HG03575 (cell line): ENCODE measurements around the gene BRSK2.
"Not testable (repeated sequence)": the region's sequence is repeated elsewhere in the genome, so short reads cannot be mapped to it uniquely, and the experiment has no call there.

Experiments used
- ATAC-seq: cut with Tn5 transposase; IDR thresholded peaks from one replicate; pipeline ENCODE4 v1.9.1; 2021; ENCODE audit not compliant: unreplicated experiment, insufficient number of reproducible peaks, low FRiP score; ENCODE audit errors: extremely low read depth

The BRSK2 gene

DNA sequence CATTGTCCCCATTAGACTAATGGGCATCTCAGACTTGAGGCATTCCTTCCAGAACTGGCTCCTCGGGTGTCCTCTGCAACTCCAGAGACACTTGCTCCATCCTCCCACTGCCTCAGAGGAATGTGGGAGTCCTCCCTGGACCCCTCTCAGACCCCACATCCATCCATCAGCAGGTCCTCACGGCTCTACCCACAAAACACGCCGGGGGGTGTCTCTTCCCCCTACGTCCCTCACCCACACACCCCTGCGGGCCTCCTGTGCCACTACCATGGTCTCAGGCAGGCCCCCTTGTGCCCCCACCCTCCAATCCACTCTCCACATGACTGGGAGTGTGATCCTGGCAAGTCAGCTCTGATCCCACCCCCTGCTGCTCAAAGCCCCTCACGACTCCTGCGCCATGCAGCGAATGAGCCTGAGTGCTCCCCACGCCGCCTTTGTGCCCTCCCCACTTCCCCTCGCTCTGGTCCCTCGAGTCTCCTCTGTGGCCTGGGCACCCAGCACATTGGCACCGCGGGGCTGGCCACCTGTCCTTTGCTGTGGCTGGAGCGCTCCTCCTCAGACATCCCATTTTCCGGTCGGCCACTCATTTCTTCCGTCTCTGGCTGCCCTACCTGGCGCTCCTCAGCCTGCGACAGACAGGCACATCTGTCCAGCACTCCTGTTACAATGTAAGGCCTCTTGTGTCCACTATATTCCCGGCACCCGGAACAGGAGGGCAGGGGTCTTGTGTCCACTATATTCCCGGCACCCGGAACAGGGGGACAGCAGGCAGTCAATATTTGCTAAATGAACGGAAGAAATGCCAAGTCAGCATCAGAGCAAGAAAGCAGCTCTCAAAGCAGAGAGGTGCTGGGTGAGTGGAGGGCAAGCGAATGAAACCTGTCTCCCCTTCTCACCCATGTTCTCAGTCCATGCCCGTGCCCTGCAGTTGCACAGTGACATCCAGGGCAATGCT is 111.0 kb downstream of the BRSK2 start:
- ATAC-seq, result no peak

DNA sequence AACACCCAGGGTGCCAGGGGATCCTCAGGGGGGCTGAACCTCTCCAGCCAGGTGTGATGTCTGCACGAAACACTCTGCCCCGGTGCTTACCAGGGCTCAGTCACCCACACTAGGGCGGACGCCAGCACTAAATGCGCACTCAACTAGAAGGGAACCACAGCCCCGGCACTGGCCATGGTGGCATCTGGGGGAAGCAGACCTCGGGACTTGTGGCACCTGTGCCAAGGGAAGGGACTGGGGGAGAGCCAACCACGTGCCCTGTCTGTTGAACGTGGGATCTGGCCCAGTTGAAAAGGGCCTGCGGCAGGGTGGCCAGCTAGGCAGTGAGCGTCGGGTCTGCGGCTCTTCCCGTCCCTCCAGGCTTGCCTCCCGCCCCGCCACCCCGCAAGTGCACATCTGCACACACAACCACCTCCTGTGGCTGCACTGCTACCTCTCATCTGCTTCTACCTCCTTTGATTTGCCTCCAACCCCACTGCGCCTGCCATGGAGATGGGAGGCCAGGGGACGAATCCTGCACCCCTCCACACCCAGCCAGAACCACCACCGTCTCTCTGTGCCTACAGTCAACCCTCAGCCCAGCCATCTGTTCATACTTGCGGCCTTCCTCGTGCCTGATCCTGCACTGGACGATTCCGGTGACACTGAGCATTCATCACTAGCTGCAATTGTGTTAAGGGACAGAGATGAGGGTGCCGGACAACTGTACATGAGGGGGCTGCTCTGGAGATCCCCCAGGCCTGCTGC is 111.9 kb downstream of the BRSK2 start:
- ATAC-seq, result no peak

DNA sequence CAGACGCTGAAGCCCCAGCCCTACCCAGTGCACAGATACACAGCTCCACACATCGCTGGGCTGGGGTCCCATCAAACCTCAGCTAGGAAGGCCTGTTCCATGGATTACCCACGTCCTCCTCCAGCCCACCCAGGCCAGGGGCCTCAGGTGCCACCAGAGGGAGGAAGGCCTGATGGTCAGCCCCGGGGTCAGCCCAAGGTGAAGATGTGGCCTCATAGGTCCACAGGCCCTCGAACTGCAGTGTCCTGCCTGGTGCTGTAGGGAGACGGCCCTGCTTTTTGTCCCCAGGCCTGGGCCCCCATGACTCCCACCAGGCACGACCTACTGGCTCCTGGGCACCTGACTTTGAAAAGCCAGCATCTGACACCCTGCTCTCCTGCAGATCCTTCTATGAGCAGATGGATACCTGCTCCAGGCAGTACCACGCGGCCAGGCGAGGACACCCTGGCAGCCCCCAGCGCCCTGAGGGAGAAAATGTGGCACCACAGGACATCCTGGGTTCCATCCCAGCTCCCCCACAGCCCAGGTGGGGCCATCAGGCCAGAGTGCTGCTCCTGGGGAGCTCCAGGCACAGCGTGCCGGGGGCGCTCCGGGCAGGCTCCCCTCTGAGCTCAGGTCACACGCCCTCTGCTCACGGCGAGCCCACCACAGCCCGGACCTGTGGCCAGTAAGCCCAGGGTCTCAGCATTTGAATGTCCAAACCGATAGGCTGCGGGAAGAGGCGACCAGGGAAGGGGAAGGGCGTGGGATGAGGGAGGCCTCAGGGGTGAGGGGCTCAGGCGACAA is 112.6 kb downstream of the BRSK2 start:
- ATAC-seq, result no peak

DNA sequence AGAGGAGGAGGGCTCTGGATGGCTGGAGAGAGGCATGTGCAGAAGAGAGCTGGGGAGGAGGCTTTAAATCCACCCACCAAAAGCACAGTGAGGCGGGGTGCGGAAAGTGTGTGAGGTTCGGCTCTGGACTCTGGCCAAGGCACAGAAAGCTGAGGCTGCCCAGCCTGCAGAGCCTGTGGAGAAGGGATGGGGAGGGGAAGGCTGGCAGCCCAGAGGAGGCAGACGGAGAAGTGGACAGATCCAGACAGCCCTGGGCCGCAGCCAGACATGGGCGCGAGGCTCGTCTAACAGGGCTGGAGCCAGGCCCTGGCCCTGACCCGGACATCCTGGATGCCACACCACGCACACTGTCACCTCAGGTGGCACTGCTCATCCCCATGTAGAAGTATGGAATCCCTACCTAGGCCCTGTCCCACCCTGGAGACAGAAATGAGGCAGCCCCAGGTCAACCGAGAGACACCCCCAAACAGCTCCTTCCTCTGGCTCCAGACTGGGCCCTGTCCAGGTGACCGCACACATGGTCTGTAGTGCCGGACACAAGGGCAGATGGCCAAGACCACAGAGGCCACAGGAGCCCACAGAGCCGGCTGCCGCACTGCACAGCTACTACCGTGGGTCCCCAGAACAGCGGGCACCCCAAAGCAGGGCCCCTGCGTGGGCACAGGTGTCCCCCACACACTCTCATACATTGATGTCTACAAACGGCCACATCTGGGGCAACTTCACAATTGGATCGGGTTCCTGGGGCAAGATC is 113.4 kb downstream of the BRSK2 start:
- ATAC-seq, result no peak

DNA sequence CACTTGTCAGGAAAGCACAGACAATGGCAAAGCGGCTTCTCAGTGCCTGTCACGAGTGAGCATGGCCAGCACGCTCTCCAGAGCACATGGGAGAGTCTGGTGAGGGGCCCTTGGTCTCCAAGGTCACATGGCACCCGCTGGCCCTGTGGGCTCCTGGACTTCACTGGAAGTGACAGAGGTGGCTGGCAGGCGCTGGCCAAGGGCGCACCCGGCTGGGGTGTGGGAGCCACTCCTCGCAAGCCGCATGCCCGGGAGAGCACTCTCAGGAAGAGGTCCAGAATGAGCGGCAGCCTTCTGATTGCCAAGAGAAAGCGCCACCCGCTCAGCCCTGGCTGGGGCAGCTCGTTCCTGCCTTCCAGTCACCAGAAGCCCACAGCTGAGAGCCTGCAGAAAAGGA is 114.0 kb downstream of the BRSK2 start:
- no peak for ATAC-seq

DNA sequence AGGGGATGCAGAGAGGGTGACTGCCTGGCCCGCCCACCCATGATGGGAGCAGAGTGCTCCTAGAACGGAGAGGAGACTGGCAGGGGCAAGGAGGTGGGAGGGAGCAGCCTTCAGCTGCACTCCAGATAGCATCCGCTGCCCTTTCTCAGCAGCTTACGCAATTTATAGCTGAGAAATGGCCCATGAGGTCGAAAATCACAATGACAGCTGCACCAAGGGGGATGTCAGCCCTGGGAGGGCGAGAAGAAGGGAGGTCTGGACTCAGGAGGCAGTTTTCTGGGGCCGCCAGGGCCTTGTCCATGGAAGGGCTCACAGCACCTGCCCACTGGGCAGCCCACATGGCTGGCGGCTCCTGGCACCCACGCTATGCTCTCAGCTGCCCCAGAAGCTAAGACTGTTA is 114.4 kb downstream of the BRSK2 start:
- ATAC-seq, result no peak

DNA sequence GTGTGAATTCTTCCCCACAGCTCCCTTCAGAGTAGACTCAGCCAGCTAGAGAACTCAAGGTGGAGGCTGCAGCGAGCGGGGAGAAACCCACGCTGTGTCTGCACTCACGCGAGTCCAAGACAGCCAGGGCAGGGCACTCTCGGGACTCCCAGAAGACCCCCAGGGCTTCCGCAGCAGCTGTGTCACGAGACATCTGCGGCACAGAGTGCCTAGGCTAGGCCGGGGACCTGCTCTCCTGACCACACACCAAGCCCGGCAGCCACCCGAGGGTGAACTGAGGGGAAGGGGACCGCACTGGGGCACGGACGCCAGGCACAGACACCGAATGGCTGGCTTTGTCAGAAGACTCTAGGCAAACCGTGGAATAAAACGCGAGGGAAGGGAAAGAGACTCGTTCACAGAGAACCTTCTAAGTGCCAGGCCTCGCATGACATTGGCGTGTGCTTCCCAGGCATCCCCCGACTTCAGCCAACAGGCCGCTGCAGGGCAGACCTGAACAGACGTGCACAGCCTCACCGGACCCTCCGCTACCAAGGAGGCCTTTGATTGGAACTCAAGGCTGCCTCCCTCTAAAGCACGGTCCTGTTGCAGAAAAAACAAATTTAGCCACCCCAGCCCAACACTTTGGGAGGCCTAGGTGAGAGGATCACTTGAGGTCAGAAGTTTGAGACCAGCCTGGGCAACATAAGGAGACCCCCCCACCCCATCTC is 115.0 kb downstream of the BRSK2 start:
- ATAC-seq, result no peak

DNA sequence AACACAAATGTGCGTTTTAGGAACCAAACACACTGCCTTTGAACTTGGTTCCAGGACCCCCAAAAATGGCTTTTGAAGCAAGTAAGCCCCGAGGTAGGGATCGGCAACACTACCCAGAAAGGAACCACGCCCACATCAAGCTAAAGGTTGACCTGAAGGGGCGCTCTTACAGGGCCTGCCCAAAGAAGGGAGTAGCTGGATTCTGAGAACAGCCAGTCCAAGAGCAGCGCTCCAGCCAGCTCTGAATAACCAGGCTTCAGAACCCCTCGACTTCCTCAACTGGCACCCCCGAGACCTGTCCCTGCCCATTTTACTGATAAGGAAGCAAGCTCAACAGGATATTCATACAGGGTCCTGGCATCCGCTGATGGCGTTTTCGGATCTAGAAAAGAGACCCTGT is 115.7 kb downstream of the BRSK2 start:
- no peak for ATAC-seq

DNA sequence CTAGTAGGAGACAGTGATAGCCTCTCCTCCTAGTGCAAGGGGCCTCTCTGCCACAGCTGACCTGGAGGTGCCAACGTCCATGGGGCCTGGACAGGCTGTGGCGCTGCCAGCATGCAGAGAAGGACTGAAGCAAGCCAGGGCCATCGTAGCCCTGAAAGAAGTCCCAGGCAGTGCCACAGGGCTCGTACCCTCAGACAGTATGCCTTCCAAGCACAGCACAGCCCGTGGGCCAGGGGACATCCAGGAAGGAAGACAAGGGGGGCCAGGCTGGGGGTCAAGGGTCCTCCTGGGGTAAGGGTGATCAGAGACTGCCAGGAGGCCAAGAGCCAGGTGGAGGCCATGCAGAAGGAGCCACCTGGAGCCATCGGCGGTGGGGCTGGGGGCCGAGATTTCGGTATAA is 117.2 kb downstream of the BRSK2 start:
- ATAC-seq, result no peak

DNA sequence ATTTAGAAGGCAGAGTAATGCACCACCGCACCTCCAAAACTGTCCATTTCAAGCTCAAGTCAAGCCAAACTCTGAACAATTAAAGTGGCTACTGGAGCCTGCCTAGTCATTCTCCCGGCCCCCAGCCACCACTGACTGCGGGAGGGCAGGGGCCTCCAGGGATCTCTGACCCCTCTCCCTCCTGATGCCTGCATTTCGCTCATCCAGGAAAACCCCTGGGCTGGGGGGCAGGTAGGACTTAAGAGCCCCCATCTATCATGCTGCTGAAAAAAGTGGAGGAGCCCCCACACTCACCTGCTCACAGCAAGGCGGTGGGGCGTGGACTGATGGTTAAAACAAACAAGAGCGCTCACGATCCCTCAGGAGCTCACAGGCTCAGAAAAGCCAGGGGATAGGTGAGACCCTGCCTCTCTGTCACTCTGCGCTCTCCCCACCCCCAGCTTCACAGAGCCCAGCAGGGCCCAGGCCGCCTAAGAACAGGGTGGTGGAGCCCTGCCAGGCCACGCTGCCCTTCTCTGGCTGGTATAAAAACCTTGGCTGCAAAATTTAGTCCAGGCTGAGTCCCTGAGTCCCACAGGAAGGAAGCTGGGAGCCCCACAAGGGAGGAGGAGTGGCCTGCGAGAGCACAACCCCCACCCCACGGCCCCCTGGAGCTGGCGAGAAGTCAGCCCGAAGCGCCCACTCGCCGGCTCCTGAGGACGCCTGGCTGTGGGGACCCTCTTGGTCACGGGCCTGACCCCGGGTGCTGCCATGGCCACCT is 117.8 kb downstream of the BRSK2 start:
- ATAC-seq, result no peak

DNA sequence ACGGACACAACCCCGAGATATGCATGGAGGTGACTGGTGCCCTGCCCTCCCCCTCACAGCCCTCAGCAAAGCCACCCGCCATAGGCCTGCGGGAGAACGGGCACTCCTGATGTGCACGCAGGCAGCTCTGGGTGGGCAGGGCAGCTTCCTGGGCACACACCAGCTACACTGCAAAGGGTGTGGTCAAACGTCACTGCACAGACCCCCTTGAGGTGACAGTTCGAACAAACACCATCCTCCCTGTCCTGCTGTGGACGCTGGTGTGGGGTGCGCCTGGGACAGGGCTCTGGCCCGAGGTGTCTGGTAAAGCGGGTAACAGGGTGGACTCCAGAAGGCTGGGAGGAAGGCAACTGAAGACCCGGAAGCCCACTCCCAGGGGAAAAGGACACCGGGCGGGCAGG is 118.8 kb downstream of the BRSK2 start:
- ATAC-seq, result no peak

DNA sequence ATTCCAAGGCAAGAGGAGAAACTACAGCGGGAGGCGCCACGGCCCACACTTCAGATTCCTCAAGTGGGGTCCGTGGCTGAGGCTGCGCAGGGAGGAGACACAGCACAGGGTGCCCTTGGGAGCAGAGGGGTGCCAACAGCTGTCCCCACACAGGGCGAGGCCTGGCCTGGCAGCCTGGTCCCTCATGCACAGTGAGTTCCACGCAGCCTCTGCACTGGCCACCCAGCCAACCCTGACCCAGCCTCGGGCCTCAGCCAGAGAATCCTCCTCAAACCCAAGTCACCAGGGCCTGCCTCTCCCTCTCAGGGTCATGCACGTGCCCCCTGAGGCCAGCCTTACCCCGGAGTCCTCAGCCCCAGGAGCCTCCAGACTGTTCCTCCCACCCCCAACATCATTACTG is 119.3 kb downstream of the BRSK2 start:
- no peak for ATAC-seq

DNA sequence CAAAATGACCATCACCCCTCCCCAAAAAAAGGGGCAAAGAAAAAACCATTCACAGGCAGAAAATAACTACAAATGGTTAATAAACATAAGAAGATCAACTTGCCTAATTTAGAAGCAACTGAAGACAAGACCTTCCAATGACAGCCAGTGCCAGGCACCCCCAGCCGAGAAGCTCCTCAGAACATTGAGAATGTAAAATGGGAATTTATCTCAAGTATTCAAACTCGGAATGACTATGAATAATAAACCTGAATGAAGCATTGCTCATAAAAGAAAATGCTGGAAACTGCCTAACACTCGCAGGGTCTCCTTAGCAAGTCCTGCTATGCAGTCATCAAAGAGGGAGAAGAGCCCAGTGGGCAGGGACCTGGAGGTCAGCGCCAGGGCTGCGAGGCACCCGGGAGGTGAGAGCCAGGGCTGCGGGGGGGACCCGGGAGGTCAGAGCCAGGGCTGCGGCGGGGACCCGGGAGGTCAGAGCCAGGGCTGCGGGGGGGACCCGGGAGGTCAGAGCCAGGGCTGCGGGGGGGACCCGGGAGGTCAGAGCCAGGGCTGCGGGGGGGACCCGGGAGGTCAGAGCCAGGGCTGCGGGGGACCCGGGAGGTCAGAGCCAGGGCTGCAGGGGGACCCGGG is 120.0 kb downstream of the BRSK2 start:
- no peak for ATAC-seq

DNA sequence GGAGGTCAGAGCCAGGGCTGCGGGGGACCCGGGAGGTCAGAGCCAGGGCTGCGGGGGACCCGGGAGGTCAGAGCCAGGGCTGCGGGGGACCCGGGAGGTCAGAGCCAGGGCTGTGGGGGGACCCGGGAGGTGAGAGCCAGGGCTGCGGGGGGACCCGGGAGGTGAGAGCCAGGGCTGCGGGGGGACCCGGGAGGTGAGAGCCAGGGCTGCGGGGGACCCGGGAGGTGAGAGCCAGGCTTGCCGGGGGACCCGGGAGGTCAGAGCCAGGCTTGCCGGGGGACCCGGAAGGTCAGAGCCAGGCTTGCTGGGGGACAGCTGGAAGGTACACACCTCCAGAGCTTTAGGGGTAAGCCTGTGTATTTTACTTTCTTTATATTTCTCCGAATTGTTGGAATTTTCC is 120.6 kb downstream of the BRSK2 start:
- not testable (repeated sequence) for ATAC-seq

DNA sequence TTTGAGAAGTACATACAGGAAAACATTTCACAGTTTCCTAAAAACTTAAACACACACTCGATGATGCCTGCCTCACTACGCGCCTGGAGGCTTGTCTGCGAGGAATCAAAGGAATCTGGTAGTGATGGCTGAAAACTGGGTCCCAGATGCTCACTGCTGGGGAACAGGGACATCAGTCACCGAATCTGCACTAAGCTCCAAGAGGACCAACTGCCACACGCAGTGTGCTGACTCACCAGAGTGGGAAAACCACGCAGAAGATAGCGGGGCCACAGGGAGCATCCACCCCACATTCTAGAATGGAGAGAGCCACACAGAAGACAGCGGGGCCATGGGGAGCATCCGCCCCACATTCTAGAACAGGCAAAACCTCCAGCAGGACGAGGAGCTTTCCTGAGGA is 121.2 kb downstream of the BRSK2 start:
- ATAC-seq, result no peak

DNA sequence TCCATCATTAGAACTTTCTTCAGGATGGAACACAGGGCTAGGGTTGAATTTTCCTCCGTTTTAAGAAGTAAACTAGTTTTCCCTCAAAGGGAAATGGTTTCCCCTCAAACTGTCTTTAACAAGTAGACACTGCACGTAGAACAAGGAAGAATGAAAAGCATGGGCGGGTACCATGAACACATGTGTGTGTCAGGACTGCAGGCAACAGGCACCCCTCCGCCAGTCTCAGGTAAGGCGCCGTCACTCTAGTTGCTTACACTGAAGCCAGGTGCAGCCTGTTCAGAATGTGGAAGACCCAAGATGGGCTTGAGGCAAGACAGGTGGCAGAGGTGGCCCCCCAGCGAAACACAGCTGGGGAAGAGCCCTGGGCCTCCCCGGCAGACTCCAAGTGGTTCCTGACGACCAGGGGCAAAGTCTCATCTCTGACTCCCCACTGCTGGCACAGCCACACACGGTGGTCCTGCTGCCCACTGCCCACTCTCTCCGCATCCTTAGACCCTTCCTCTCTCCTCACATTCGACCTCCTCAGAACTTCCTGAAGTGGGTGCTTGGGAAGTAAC is 122.3 kb downstream of the BRSK2 start:
- ATAC-seq, result no peak
